Upper lobe of right lung (tissue), 1 donor: ENCODE results near the gene CDC42EP1. TPM values are rescaled to one million over a fixed set of nuclear protein-coding genes. Genes with fewer than 3 reads are reported as not detected.

ENCODE experiments used
- ATAC-seq: fragments of 200-7000 bp; cut with Tn5 transposase; one replicate; pipeline ENCODE4 v1.9.1; 2020; ENCODE audit warnings: mild to moderate bottlenecking, moderate library complexity
- DNase-seq: peaks from one replicate; pipeline ENCODE4 v3.0.0-alpha.2; 2020
- H3K27ac ChIP-seq: fragments of 200-600 bp; one replicate; pipeline ENCODE4 v1.8.0; 2022
- H3K27me3 ChIP-seq: fragments of 200-600 bp; one replicate; pipeline ENCODE4 v1.8.0; 2022; ENCODE audit warnings: mild to moderate bottlenecking
- H3K36me3 ChIP-seq: fragments of 200-600 bp; one replicate; pipeline ENCODE4 v1.8.0; 2022
- H3K4me1 ChIP-seq: fragments of 200-600 bp; one replicate; pipeline ENCODE4 v1.8.0; 2022
- H3K4me3 ChIP-seq: fragments of 200-600 bp; one replicate; pipeline ENCODE4 v1.8.0; 2022; ENCODE audit warnings: mild to moderate bottlenecking
- H3K9me3 ChIP-seq: fragments of 200-600 bp; one replicate; pipeline ENCODE4 v1.8.0; 2022
- intact Hi-C: fragments of 100-400 bp; cut with DNase I; formaldehyde crosslinking; loops from one replicate; pipeline ENCODE4 v1.11.0; 2022
- long read RNA-seq: library from polyadenylated mRNA; unstranded; transcript quantifications from one replicate; pipeline ENCODE4 v2.0.0, GENCODE V29; 2021
- total RNA-seq: library from RNA; stranded (reverse); fragmentation: NEBNext Ultra II Directional; extraction: Animal tissue kit (Norgen Biotek cat#: 25700); gene quantifications from one replicate; pipeline ENCODE4 v1.2.1, GENCODE V29; 2021
- TF ChIP-seq, protein P1 (sequence below): fragments of 200-600 bp; IDR thresholded peaks from one replicate; pipeline ENCODE4 v1.8.0; 2022; ENCODE audit warnings: antibody characterized with exemption
- donor health status: DM: no; HTN: yes; CAD: no; lungs with severe emphysema.

CDC42EP1 gene, protein sequence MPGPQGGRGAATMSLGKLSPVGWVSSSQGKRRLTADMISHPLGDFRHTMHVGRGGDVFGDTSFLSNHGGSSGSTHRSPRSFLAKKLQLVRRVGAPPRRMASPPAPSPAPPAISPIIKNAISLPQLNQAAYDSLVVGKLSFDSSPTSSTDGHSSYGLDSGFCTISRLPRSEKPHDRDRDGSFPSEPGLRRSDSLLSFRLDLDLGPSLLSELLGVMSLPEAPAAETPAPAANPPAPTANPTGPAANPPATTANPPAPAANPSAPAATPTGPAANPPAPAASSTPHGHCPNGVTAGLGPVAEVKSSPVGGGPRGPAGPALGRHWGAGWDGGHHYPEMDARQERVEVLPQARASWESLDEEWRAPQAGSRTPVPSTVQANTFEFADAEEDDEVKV
- total RNA-seq, result 73.9 TPM
- long read RNA-seq, transcript CDC42EP1-201 (3 exons, 2,181 nt), result major isoform, 32 of 70 reads
- long read RNA-seq, partial matches to known transcripts, result 35 of 70 reads
- long read RNA-seq, other reads (novel, unspliced or antisense), result 3 of 70 reads

DNA sequence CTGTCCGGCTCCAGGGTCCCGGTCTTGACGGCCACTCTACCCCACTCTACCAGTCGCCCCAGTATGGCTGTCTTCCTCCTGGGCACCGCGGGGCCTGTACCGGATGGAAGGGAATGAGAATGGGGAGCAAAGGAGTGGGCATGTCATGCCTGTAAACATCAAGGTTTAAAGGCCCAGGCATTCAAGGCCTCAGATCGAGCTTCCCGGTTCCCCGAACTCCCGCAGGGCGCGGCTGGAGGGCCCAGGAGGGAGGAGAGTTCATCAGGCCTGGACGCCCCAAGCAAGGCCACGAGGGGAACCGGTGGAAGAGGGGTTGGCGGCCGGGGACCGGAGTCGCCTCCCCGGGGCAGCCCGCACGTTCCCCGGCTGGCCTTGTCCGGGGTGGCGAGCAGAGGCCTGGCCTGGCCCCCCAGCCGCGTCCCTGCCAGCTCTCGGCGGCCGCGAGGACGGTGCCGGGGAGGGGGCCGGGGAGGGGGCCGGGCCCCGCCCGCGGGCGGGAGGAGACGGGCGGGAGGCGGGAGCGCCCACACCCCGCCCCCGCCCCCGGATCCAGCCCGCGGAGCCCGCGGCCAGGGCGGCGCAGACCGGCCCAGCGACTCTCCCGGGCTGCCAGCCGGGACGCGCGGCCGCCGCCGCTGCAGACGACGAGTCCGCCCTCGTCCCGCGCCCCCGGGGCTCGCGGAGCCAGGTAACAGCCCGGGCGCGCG, at the start of gene CDC42EP1:
CDC42EP1 (plus strand) TSS at position 580 of the 707 bp plus-strand sequence. CDS start 5,870 bp downstream, outside the sequence.
- Histone ChIP-seq H3K27ac (peak within 1 kb of the TSS; percentile 97), H3K9me3 (no peaks in the 10 kb centered on the region), H3K4me3 (peak within 1 kb of the TSS; percentile 66), H3K36me3 (no peaks in the 10 kb centered on the region), H3K27me3 (no peaks in the 10 kb centered on the region), H3K4me1 (peaks cover 51% of the 10 kb centered on the region)
- TF ChIP-seq, protein P1, sequence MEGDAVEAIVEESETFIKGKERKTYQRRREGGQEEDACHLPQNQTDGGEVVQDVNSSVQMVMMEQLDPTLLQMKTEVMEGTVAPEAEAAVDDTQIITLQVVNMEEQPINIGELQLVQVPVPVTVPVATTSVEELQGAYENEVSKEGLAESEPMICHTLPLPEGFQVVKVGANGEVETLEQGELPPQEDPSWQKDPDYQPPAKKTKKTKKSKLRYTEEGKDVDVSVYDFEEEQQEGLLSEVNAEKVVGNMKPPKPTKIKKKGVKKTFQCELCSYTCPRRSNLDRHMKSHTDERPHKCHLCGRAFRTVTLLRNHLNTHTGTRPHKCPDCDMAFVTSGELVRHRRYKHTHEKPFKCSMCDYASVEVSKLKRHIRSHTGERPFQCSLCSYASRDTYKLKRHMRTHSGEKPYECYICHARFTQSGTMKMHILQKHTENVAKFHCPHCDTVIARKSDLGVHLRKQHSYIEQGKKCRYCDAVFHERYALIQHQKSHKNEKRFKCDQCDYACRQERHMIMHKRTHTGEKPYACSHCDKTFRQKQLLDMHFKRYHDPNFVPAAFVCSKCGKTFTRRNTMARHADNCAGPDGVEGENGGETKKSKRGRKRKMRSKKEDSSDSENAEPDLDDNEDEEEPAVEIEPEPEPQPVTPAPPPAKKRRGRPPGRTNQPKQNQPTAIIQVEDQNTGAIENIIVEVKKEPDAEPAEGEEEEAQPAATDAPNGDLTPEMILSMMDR, result no peak
- ATAC-seq, result peak; percentile 79
- intact Hi-C loops, result no loop called here
- DNase-seq, result peak; percentile 87

DNA sequence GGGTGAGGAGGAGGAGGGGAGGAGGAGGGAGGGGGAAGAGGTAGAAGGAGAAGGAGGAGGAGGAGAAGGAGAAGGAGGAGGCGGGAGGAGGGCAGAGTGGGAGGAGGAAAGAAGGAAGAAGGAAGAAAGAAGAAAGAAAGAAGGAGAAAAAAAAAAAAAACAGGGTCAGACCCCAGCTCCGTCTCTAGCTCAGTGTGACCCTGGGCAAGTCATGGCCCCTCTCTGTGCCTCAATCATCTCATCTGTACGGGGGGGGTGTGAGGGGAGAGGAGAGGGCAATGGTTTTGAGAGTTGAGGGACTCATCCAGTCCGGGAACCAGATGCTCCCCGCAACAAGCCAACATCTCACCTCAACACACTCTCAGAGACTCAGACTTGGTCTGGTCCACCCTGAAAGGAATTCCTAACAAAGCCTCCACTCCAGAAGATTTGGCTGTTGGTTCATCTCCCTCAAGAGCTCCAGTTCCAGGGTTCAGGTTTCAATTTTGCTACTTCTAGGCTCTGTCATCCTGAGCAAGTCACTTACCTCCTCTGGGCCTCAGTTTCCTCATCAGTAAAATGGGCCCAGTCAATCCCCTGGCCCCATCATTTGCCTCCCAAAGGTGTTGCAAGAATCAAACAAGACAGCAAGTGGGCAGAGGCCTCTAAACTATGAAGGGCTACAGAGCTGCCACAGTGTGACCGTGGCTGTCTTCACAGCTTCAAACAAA, 48.7 kb upstream of the CDC42EP1 start:
- no peak overlapping the region for H3K4me3 ChIP-seq
- DNase-seq (no peak), ATAC-seq (no peak)
- H3K36me3 ChIP-seq, result no peaks in the 10 kb centered on the region
- intact Hi-C loops, result no loop called here
- no peaks in the 10 kb centered on the region for H3K27me3 ChIP-seq
- peaks cover 21% of the 10 kb centered on the region for H3K4me1 ChIP-seq
- TF ChIP-seq, protein P1, result no peak
- H3K9me3 ChIP-seq, result no peaks in the 10 kb centered on the region
- H3K27ac ChIP-seq, result no peak overlapping the region

DNA sequence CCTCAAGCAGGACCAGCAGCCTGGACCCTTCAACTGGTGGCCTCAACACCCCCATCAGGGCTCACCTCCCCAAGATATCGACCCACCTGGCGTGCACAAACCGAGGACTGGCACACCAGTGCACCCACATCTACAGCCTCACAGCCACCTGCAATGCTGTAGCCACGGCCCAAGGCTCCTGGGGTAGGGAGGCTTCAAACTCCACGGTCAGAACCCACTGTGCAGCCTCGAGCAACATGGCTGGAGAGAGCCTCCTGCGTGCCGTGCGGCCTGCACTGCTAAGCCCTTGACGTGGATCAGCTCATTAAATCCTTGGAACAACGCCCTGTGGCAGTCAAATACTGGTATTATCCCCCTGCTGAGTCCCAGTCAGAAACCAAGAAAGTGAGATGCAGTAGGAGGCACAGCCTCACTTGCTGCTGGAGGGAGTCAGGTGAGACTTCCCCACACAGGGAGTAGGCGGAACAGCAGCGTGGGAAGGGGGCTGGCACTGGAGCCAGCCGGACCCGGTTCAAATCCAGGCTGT, 45.7 kb upstream of the CDC42EP1 start:
- Histone ChIP-seq H3K36me3 (no peaks in the 10 kb centered on the region), H3K27ac (no peak overlapping the region), H3K27me3 (no peaks in the 10 kb centered on the region), H3K4me1 (peaks cover 16% of the 10 kb centered on the region), H3K9me3 (no peaks in the 10 kb centered on the region), H3K4me3 (no peak overlapping the region)
- TF ChIP-seq, protein P1, result no peak
- no peak for DNase-seq
- intact Hi-C loops, result no loop called here
- ATAC-seq, result no peak

DNA sequence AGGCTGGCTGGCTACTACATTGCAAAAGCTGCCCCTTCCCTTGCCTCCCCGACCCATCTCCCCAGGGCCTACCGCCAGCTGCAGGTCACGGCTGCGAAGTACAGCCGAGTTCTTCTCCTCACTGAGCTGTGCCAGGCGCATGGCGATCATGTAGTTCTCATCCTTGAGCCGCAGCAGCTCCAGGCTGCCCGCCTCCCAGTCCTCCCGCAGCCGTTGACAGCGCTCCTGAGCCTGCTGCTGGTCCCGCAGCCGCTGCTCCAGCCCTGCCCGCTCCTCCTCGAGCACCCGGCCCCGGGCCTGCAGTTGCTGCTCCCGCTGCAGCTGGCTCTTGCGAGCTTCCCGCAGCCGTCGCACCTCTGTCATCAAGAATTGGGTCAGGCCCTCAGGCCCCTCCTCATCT, 44.4 kb upstream of the CDC42EP1 start:
- no peak for DNase-seq
- intact Hi-C loops, result no loop called here
- no peaks in the 10 kb centered on the region for H3K27me3 ChIP-seq
- H3K9me3 ChIP-seq, result no peaks in the 10 kb centered on the region
- TF ChIP-seq, protein P1, result no peak
- H3K27ac ChIP-seq, result no peak overlapping the region
- H3K4me3 ChIP-seq, result no peak overlapping the region
- ATAC-seq, result no peak
- H3K36me3 ChIP-seq, result no peaks in the 10 kb centered on the region
- H3K4me1 ChIP-seq, result peaks cover 22% of the 10 kb centered on the region

DNA sequence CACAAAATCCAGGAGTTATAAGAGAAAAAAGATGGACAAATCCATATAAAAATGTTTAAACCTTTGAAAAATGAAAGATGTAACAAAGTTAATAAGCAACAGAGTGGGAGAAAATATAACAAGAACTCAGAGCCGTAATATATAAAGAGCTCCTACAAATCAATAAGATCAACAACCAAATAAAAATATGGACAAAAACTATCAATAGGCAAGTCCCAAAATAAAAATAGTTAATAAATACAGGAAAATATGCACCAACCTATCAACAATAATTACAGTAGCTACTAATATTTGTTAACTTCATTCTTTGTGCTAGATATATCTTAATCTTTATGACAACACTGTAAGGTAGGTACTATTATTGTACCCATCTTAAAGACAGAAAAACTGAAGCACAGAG, 43.8 kb upstream of the CDC42EP1 start:
- H3K27ac ChIP-seq, result no peak overlapping the region
- no peaks in the 10 kb centered on the region for H3K27me3 ChIP-seq
- H3K4me1 ChIP-seq, result peaks cover 22% of the 10 kb centered on the region
- no peak overlapping the region for H3K4me3 ChIP-seq
- H3K36me3 ChIP-seq, result no peaks in the 10 kb centered on the region
- ATAC-seq (no peak), DNase-seq (no peak)
- TF ChIP-seq, protein P1, result no peak
- H3K9me3 ChIP-seq, result no peaks in the 10 kb centered on the region
- intact Hi-C loops, result no loop called here
